Spleen (tissue), 11 donors: ENCODE results near the gene PTPRN2. TPM values are rescaled to one million over a fixed set of nuclear protein-coding genes. Genes with fewer than 3 reads are reported as not detected.
"Not testable (repeated sequence)": the region's sequence is repeated elsewhere in the genome, so short reads cannot be mapped to it uniquely, and the experiment has no call there.

Experiments
- DNase-seq: peaks from one replicate; pipeline ENCODE4 v3.0.0-alpha.2; 2020
- H3K27ac ChIP-seq, 8 donors: fragments of 200-600 bp; sonication (generic) in 7 of 8; 1 replicate in 4 of 8; 2 replicates in 4 of 8; pipeline versions ENCODE4 v1.5.0 to v1.8.0; 2016 to 2021; ENCODE audit warnings: inconsistent platforms in 4 of 8, mild to moderate bottlenecking in 4 of 8, moderate library complexity in 1 of 8
- H3K27me3 ChIP-seq, 7 donors: fragments of 200-600 bp; sonication (generic) in 6 of 7; replicated peaks in 1 of 7; 1 replicate in 4 of 7; 2 replicates in 3 of 7; pipeline versions ENCODE4 v1.5.0 to v1.8.0; 2016 to 2021; ENCODE audit warnings: inconsistent platforms in 3 of 7, mild to moderate bottlenecking in 1 of 7
- H3K36me3 ChIP-seq, 6 donors: fragments of 200-600 bp; sonication (generic) in 5 of 6; 1 replicate in 4 of 6; 2 replicates in 2 of 6; pipeline versions ENCODE4 v1.5.0 to v1.8.0; 2016 to 2021; ENCODE audit warnings: inconsistent platforms in 2 of 6
- H3K4me1 ChIP-seq, 6 donors: fragments of 200-600 bp; sonication (generic) in 5 of 6; 1 replicate in 3 of 6; 2 replicates in 3 of 6; pipeline versions ENCODE4 v1.5.0 to v1.8.0; 2016 to 2021; ENCODE audit warnings: inconsistent platforms in 3 of 6
- H3K4me3 ChIP-seq, 8 donors: fragments of 200-600 bp; sonication (generic) in 7 of 8; 1 replicate in 4 of 8; 2 replicates in 4 of 8; pipeline versions ENCODE4 v1.5.0 to v1.8.0; 2016 to 2021; ENCODE audit warnings: inconsistent platforms in 4 of 8, mild to moderate bottlenecking in 4 of 8, moderate library complexity in 2 of 8
- H3K9me3 ChIP-seq, 8 donors: fragments of 200-600 bp; sonication (generic) in 7 of 8; 1 replicate in 4 of 8; 2 replicates in 4 of 8; pipeline versions ENCODE4 v1.5.0 to v1.8.0; 2016 to 2021; ENCODE audit warnings: inconsistent platforms in 4 of 8
- CTCF ChIP-seq, 11 experiments: fragments of 200-600 bp in 7 of 11; fragments of 450-650 bp in 4 of 11; sonication (generic) in 4 of 11; IDR thresholded peaks in 8 of 11; conservative IDR thresholded peaks in 3 of 11; 1 replicate in 7 of 11; 2 replicates in 4 of 11; pipeline versions ENCODE4 v1.4.0 to v1.8.0; 2016 to 2021; ENCODE audit warnings: antibody characterized with exemption in 11 of 11, inconsistent platforms in 4 of 11, mild to moderate bottlenecking in 1 of 11
- POLR2A ChIP-seq, 3 donors: fragments of 450-650 bp; IDR thresholded peaks; one replicate each; pipeline ENCODE4 v1.5.1; 2017; ENCODE audit warnings: antibody characterized with exemption in 3 of 3, mild to moderate bottlenecking in 1 of 3
- POLR2AphosphoS5 ChIP-seq, 3 donors: sonication (generic); formaldehyde crosslinking; IDR thresholded peaks; one replicate each; pipeline ENCODE4 v1.5.1; 2017; ENCODE audit warnings: antibody characterized with exemption in 3 of 3
- WGBS, 5 donors: extraction: QIAGEN DNeasy Blood & Tissue Kit in 3 of 5; methylation state at CpG; one replicate each; pipeline versions ENCODE4 v1.1.5 to v1.1.7; 2013 to 2018; 5-methylcytosine and 5-hydroxymethylcytosine counted together
- intact Hi-C: fragments of 100-400 bp; cut with DNase I; formaldehyde crosslinking; loops from one replicate; pipeline ENCODE4 v1.15.0; 2023; ENCODE audit warnings: low total_unique reads
- polyA plus RNA-seq, 3 donors: library from polyadenylated mRNA; stranded (reverse); fragments of 200-250 nt; gene quantifications; one replicate each; pipeline ENCODE4 v1.2.1, GENCODE V29; 2013
- total RNA-seq, 7 donors: library from RNA; depleted of rRNA in 3 of 7; stranded (reverse); fragments of >200 nt in 3 of 7; fragmentation: NEBNext Ultra II Directional in 4 of 7; extraction: Animal tissue kit (Norgen Biotek cat#: 25700) in 4 of 7; gene quantifications; one replicate each; pipeline versions ENCODE4 v1.1.0 to v1.2.1, GENCODE V29; 2016 to 2021
- donor health status: healthy with polysubstance abuse.
- donor health status: DM: no; HTN: no; CAD: no; lungs with moderate emphysema.
- donor health status: DM: no; HTN: no; CAD: no.
- donor health status: Bipolar disorder and iron deficiency.
- donor health status: healthy.
- donor health status: DM: no; HTN: no; CAD: no.
- donor health status: DM: yes; HTN: yes; CAD: no.

The PTPRN2 gene
- total and polyA plus RNA-seq, 10 donors: 7.0 to 22.8 (median 16.8) TPM

- Histone ChIP-seq H3K36me3 (no peaks in the 10 kb centered on the region), H3K27ac (no peak overlapping the region), H3K4me3 (no peak overlapping the region), H3K27me3 (peaks cover 0 to 50% (median 0%) of the 10 kb centered on the region in 7 donors), H3K4me1 (no peaks in the 10 kb centered on the region), H3K9me3 (peaks cover 0 to 28% (median 11%) of the 10 kb centered on the region in 8 donors)
- DNase-seq: peak; percentile 66
- intact Hi-C loops: no loop called here
- 62 to 79% (median 72%) methylated on average over 12 to 14 of the region's 14 CpGs for WGBS, 5 donors
- no peak for TF ChIP-seq POLR2A (IDR thresholded peaks at IDR 0.05)
- TF ChIP-seq POLR2AphosphoS5 (IDR thresholded peaks at IDR 0.05): no peak
- TF ChIP-seq CTCF (IDR thresholded peaks at IDR 0.05 in 8 of 11, conservative IDR thresholded peaks at IDR 0.05 in 3 of 11): no peak
These were observed 209.6 kb downstream of the PTPRN2 start for GRCh38 chr7:158377800-158378623.

GRCh38 chr7:158376839-158377186 is 210.8 kb downstream of the PTPRN2 start:
- DNase-seq, H3K36me3 ChIP-seq, H3K4me1 ChIP-seq, H3K27ac ChIP-seq, intact Hi-C loops, H3K4me3 ChIP-seq: not testable (repeated sequence)
- WGBS, 5 donors: 29 to 50% (median 49%) methylated on average over 2 to 11 of the region's 12 CpGs; no CpG with 5 or more reads in 2 of the 5 donors
- Histone ChIP-seq H3K9me3 (peaks cover 0 to 27% (median 11%) of the 10 kb centered on the region in 8 donors), H3K27me3 (peaks cover 0 to 39% (median 0%) of the 10 kb centered on the region in 7 donors)

- peak; percentile 60 for DNase-seq
- H3K4me1 ChIP-seq, H3K4me3 ChIP-seq, H3K36me3 ChIP-seq, H3K27ac ChIP-seq, intact Hi-C loops: not testable (repeated sequence)
- H3K9me3 ChIP-seq: peaks cover 0 to 24% (median 10%) of the 10 kb centered on the region in 8 donors
- WGBS, 5 donors: 22 to 57% (median 47%) methylated on average over 11 to 23 of the region's 23 CpGs
- H3K27me3 ChIP-seq: peaks cover 0 to 39% (median 0%) of the 10 kb centered on the region in 7 donors
These were observed 211.3 kb downstream of the PTPRN2 start for GRCh38 chr7:158376146-158376838.

- TF ChIP-seq CTCF (IDR thresholded peaks at IDR 0.05 in 8 of 11, conservative IDR thresholded peaks at IDR 0.05 in 3 of 11): no peak
- TF ChIP-seq POLR2A (IDR thresholded peaks at IDR 0.05): no peak
- no peak for TF ChIP-seq POLR2AphosphoS5 (IDR thresholded peaks at IDR 0.05)
- H3K27ac ChIP-seq: no peak overlapping the region
- WGBS, 5 donors: 64 to 88% (median 73%) methylated on average over 4 of the region's 4 CpGs
- no peaks in the 10 kb centered on the region for H3K36me3 ChIP-seq
- no peaks in the 10 kb centered on the region for H3K4me1 ChIP-seq
- peak; percentile 32 for DNase-seq
- H3K9me3 ChIP-seq: peaks cover 0 to 12% (median 0%) of the 10 kb centered on the region in 8 donors
- H3K27me3 ChIP-seq: peaks cover 0 to 39% (median 0%) of the 10 kb centered on the region in 7 donors
- H3K4me3 ChIP-seq: no peak overlapping the region
- intact Hi-C loops: no loop called here
These were observed 212.6 kb downstream of the PTPRN2 start for GRCh38 chr7:158375034-158375433.

GRCh38 chr7:158374586-158374985 is 213.0 kb downstream of the PTPRN2 start:
- no peak overlapping the region for H3K27ac ChIP-seq
- intact Hi-C loops: no loop called here
- no peak for TF ChIP-seq POLR2A (IDR thresholded peaks at IDR 0.05)
- no peak for TF ChIP-seq POLR2AphosphoS5 (IDR thresholded peaks at IDR 0.05)
- no peak for TF ChIP-seq CTCF (IDR thresholded peaks at IDR 0.05 in 8 of 11, conservative IDR thresholded peaks at IDR 0.05 in 3 of 11)
- DNase-seq: no peak
- no peaks in the 10 kb centered on the region for H3K4me1 ChIP-seq
- H3K9me3 ChIP-seq: peaks cover 0 to 7% (median 0%) of the 10 kb centered on the region in 8 donors
- whole genome bisulfite sequencing, 5 donors: 87 to 93% (median 92%) methylated on average over 6 of the region's 6 CpGs
- H3K36me3 ChIP-seq: no peaks in the 10 kb centered on the region
- H3K4me3 ChIP-seq: no peak overlapping the region
- H3K27me3 ChIP-seq: peaks cover 0 to 39% (median 0%) of the 10 kb centered on the region in 7 donors
